Left ventricle myocardium superior (tissue), 1 donor: ENCODE measurements around the gene MAPK8IP1. TPM values are rescaled to one million over a fixed set of nuclear protein-coding genes. Genes with fewer than 3 reads are reported as not detected.

ENCODE experiments used
- ATAC-seq: fragments of 200-7000 bp; cut with Tn5 transposase; one replicate; pipeline ENCODE4 v1.9.1; 2020; ENCODE audit warnings: mild to moderate bottlenecking, moderate library complexity
- DNase-seq: peaks from one replicate; pipeline ENCODE4 v3.0.0-alpha.2; 2020
- intact Hi-C: fragments of 100-400 bp; cut with micrococcal nuclease; formaldehyde crosslinking; loops from one replicate; pipeline ENCODE4 v1.11.0; 2022
- total RNA-seq: library from RNA; stranded (reverse); fragmentation: NEBNext Ultra II Directional; extraction: Animal tissue kit (Norgen Biotek cat#: 25700); gene quantifications from one replicate; pipeline ENCODE4 v1.2.1, GENCODE V29; 2021
- donor health status: DM: no; HTN: yes; CAD: no; lungs with severe emphysema.

MAPK8IP1 gene
- total RNA-seq, 1 donor from 2014 or later: 4.4 TPM

DNA sequence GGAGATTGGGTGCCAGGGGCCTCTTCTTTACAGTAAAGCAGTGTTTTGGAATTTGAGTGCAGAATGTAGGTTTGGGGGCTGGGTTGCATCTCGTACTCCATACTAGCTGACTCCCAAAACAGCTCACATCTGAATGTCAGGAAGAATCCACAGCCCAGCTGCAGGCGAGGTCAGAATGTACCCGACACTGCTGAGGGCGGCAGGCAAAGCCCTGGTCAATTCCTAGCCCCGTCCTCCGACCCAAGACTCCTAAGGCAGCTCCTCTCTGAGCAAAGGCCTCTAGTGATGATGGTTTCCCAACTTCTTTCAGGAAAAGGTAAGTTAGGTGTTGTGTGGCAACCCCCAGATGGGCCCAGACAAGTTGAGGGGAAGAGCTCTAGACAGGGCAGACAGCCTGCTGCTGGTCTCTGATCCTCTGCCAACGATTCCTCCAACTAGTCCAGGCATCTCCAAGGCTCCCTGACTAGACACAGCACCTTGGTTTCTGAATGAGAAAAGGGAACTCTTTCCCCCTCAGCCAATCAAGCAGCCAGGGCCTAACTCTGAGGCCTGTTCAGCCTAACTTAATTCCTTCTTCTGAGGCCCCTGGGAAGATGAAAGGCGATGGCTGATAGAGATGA lies 45.6 kb downstream of the MAPK8IP1 start:
- ATAC-seq (peak; percentile 6), DNase-seq (no peak)
- intact Hi-C loops: no loop called here

GRCh38 chr11:45931739-45932138 lies 46.3 kb downstream of the MAPK8IP1 start:
- ATAC-seq (no peak), DNase-seq (no peak)
- intact Hi-C loops: no loop called here

DNA sequence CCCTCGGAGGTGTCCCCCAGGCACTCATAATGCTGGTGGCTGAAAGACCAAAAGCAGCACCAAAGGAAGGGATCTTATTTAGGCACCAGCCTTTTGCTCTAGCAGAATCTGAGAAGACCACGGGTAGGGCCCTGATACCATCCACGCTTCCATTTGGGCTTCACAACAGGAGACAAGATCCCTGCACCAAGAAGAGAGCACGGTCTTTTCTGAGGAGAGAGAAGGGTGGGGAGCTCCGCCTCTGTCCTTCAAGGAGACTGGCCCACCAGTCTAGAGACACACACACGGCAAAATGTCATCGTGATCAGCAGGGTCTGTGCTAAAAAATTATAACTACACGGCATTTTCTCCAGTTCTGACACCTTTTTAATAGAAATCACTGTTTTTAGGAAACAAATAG lies 46.8 kb downstream of the MAPK8IP1 start:
- no peak for ATAC-seq
- DNase-seq: no peak
- intact Hi-C loops: no loop called here

GRCh38 chr11:45933131-45933831 lies 47.8 kb downstream of the MAPK8IP1 start:
- no peak for ATAC-seq
- intact Hi-C loops: no loop called here
- DNase-seq: no peak

DNA sequence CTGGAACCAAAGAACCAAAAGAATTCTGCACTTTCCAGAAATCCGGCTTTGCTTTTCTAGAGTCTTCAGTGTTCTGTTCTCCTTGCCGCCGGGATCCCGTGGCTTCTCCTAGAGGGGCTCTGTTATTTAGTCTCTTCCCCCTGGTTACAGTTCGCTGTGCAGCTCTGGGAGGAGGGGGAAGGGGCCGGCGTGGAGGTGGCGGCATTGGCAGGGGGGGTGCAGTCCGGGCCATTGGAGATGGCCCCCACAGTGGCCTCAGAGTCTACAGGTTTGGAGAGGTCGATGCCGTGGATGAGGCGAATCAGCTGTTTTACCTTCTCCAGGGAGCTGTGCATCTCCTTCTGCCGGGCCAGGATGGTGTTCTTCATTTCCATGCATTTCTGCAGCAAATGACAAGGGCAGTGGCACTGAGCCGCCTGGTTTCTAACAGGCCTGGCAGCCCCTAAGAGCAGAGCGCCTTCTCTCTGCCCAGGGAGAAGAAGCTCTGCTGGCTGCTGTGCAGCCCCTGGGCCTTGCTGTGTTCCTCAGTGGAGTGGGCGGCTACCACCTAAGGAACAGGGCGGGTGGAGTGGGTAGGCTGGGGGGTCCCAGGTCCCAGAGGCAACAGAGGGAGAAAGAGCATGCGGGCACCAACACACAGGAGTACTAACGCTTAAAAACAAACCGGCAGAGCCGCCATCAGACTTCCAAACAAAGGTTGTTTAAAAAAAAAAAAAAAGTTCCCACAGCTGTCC lies 48.6 kb downstream of the MAPK8IP1 start:
- DNase-seq (no peak), ATAC-seq (no peak)
- intact Hi-C loops: no loop called here

GRCh38 chr11:45934580-45935318 lies 49.3 kb downstream of the MAPK8IP1 start:
- ATAC-seq: no peak
- intact Hi-C loops: no loop called here
- DNase-seq: no peak

- ATAC-seq: no peak
- intact Hi-C loops: no loop called here
- no peak for DNase-seq
Measured at GRCh38 chr11:45935349-45936064, 50.1 kb downstream of the MAPK8IP1 start.

- no peak for ATAC-seq
Measured at GRCh38 chr11:45936511-45937054, 51.1 kb downstream of the MAPK8IP1 start.

DNA sequence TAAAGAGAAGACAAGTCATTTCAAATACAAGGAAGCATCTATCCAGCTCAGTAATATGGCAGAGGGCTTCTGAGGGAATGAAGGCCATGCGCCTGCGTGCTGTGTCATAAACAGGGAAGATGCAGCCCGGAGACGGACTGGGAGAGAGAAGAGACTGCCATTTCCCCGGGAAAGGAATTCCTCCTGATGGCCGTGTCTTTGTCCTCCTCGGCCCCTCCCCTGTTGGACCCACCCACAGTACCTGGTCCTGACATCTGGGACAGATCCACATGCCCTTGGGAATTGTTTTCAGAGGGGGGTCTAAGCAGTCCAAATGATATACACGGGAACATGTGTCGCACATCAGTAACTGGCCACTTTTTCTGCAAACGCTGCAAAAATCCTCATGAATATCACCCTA lies 52.5 kb downstream of the MAPK8IP1 start:
- ATAC-seq: no peak
- intact Hi-C loops: no loop called here
- DNase-seq: no peak

More at GRCh38 chr11:45936511-45937054, 51.1 kb downstream of the MAPK8IP1 start:
- DNase-seq: no peak
- intact Hi-C loops: no loop called here

GRCh38 chr11:45939836-45940235 lies 54.4 kb downstream of the MAPK8IP1 start:
- intact Hi-C loops: no loop called here
- ATAC-seq (no peak), DNase-seq (no peak)

DNA sequence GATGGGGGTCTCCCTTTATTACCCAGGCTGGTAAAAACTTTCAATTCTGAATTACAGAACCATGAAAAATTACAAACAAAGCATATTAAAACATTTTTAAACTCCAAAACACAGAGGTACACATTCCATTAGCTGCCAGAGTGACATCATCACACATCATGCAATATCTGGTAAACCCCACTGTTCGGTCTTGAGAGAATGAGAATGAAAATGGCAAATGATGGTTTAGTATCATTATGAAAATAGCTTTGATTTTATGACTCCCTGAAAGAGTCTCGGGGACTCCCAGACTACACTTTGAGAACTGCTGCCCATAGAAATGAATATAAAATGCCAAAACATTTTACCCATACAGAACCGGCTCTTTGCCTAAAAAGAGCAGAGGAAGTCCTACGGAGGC lies 55.8 kb downstream of the MAPK8IP1 start:
- DNase-seq: no peak
- intact Hi-C loops: no loop called here
- no peak for ATAC-seq

GRCh38 chr11:45942381-45942780 lies 56.9 kb downstream of the MAPK8IP1 start:
- intact Hi-C loops: no loop called here
- DNase-seq: no peak
- no peak for ATAC-seq

DNA sequence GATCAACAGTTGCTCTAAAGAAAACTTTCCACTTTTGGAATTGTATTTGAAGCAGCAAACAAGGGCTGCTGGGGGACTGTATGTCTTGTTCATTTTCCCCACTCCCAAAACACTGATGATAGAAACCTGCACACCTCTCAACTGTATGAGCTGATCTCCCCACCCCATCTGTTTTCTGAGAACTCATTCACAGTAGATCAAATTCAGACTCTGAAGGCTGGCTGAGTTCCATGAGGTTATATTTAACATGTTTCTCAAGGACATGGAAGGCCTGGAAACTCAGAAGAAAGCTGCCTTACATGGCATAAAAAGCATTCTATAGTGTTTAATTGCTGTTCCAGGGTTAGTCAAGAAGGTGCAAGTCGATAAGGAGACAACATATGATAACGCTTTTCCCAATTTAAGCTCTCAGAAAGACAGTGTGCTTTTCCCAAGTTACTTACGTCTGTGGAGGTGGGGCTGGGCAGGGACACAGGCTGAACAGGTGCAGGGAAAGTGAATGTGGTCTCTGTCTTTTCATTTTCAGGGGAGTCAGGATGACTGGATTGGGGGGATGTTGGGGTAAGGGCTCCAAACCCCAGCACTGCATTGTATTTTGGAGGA lies 60.0 kb downstream of the MAPK8IP1 start:
- intact Hi-C loops: no loop called here
- DNase-seq: no peak
- peak; percentile 54 for ATAC-seq

- ATAC-seq (no peak), DNase-seq (no peak)
- intact Hi-C loops: no loop called here
Measured at GRCh38 chr11:45947885-45948284, 62.4 kb downstream of the MAPK8IP1 start.

DNA sequence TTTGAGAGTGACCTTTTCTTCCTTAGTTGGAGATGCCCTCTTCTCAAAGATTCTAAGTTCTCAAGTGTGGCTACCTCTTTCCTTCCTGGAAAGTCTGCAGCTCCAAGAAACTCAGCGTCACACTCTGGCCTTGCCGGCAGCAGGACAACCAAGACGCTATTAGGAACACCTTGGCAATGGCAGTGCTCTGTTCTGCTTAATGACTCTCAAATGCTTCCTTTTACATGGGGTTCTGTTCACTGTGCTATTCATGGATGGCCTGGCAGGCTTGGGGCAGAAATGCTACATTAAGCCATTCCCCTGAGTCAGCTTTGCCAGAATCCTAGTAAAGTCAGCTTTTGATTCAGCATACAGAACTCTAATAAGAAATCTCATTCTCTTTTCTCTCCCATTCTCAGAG lies 62.9 kb downstream of the MAPK8IP1 start:
- intact Hi-C loops: no loop called here
- ATAC-seq: no peak
- no peak for DNase-seq

- DNase-seq (no peak), ATAC-seq (peak; percentile 52)
Measured at GRCh38 chr11:45949992-45950407, 64.5 kb downstream of the MAPK8IP1 start.

More at GRCh38 chr11:45949992-45950407, 64.5 kb downstream of the MAPK8IP1 start:
- intact Hi-C loops: no loop called here
